HepG2 (cell line): ENCODE measurements around the gene MFAP5. TPM values are rescaled to one million over a fixed set of nuclear protein-coding genes. Genes with fewer than 3 reads are reported as not detected.

Experiments used
- ATAC-seq: fragments of 200-7000 bp; cut with Tn5 transposase; 3 replicates; pipeline ENCODE4 v1.9.1; 2020; ENCODE audit warnings: mild to moderate bottlenecking, moderate library complexity
- BruUV-seq: library from RNA; stranded (reverse); fragments of 400-500 nt; replicated peaks from 2 replicates; lab custom pipeline; 2021; lab: Mats Ljungman, UMichigan
- CTCF ChIA-PET: fragments of 300-600 bp; formaldehyde crosslinking; extraction: SDS; loops from one replicate; lab custom pipeline; 2021; ENCODE audit warnings: low total read pairs, inconsistent platforms, low intra/inter-chr PET ratio; lab: Yijun Ruan, JAX
- POLR2A ChIA-PET: fragments of 350-600 bp; sonication (Branson Sonifier 250); formaldehyde crosslinking; loops from one replicate; lab custom pipeline; 2020; ENCODE audit warnings: antibody characterized with exemption, inconsistent platforms; lab: Yijun Ruan, JAX
- DNase-seq: peaks from one replicate; pipeline ENCODE4 v3.0.0-alpha.2; 2015; ENCODE audit warnings: low spot score
- FAIRE-seq: peaks from 3 replicates; lab custom pipeline; 2011; peaks lifted over from hg19 to GRCh38; lab: Jason Lieb, UNC
- H2AFZ ChIP-seq: one replicate; pipeline ENCODE4 v1.6.1; 2011; ENCODE audit warnings: low read length, inconsistent platforms
- H3K27ac ChIP-seq: fragments of 300-600 bp; 3 replicates; pipeline ENCODE4 v1.8.0; 2011; ENCODE audit warnings: mixed run types, mild to moderate bottlenecking, mixed read lengths, low read length, inconsistent platforms; ENCODE audit not compliant: insufficient read depth; ENCODE audit errors: extremely low read length
- H3K27me3 ChIP-seq, 2 experiments: fragments of 200-600 bp in 1 of 2; 2 replicates in 1 of 2; 3 replicates in 1 of 2; pipeline versions ENCODE4 v1.6.0 to v1.8.0; 2011; ENCODE audit warnings: low read length in 2 of 2, mild to moderate bottlenecking in 2 of 2, moderate library complexity in 2 of 2, inconsistent platforms in 1 of 2; ENCODE audit not compliant: insufficient read depth in 2 of 2, control insufficient read depth in 1 of 2
- H3K36me3 ChIP-seq, 2 experiments: fragments of 200-600 bp in 1 of 2; replicated peaks in 1 of 2; 2 replicates in 1 of 2; 3 replicates in 1 of 2; pipeline versions ENCODE4 v1.5.1 to v1.8.0; 2011; ENCODE audit warnings: low read length in 2 of 2, inconsistent platforms in 1 of 2; ENCODE audit not compliant: insufficient read depth in 2 of 2, control insufficient read depth in 1 of 2
- H3K4me1 ChIP-seq: 2 replicates; pipeline ENCODE4 v1.5.1; 2012; ENCODE audit warnings: low read length, inconsistent platforms; ENCODE audit not compliant: insufficient read depth
- H3K4me2 ChIP-seq: 2 replicates; pipeline ENCODE4 v1.6.0; 2011; ENCODE audit warnings: low read depth, low read length, inconsistent platforms
- H3K4me3 ChIP-seq, 3 experiments: fragments of 200-600 bp in 1 of 3; sonication (generic), shearing (Covaris generic) in 1 of 3; replicated peaks in 1 of 3; 2 replicates each; pipeline ENCODE4 v1.5.1; 2011 to 2016; ENCODE audit warnings: low read length in 3 of 3, inconsistent platforms in 2 of 3, low read depth in 2 of 3, mild to moderate bottlenecking in 2 of 3, control low read depth in 1 of 3, mixed read lengths in 1 of 3; ENCODE audit not compliant: insufficient read depth in 1 of 3
- H3K79me2 ChIP-seq: one replicate; pipeline ENCODE4 v1.6.1; 2011; ENCODE audit warnings: low read length, inconsistent platforms; ENCODE audit not compliant: insufficient read depth
- H3K9ac ChIP-seq: 2 replicates; pipeline ENCODE4 v1.6.0; 2011; ENCODE audit warnings: mild to moderate bottlenecking, low read depth, low read length, inconsistent platforms; ENCODE audit not compliant: insufficient read depth
- H3K9me3 ChIP-seq: 2 replicates; pipeline ENCODE4 v1.5.1; 2012; ENCODE audit warnings: mild to moderate bottlenecking, low read length
- H4K20me1 ChIP-seq: 2 replicates; pipeline ENCODE4 v1.6.0; 2011; ENCODE audit warnings: inconsistent platforms, mild to moderate bottlenecking, low read length, moderate library complexity; ENCODE audit not compliant: insufficient read depth
- KDM3A ChIP-seq: IDR thresholded peaks from 2 replicates; pipeline ENCODE4 v1.6.1; 2018; ENCODE audit warnings: low read depth, missing compliant biosample characterization
- MYC ChIP-seq: sonication (generic); formaldehyde crosslinking; IDR thresholded peaks from 2 replicates; pipeline ENCODE4 v1.9.0; 2021; ENCODE audit warnings: missing genetic modification reagents, borderline replicate concordance
- NR2F2 ChIP-seq: IDR thresholded peaks from 2 replicates; pipeline ENCODE4 v1.6.1; 2012; ENCODE audit warnings: low read depth, inconsistent platforms, borderline replicate concordance
- RARA ChIP-seq: IDR thresholded peaks from 2 replicates; pipeline ENCODE4 v1.6.1; 2016; ENCODE audit warnings: missing genetic modification reagents, missing compliant biosample characterization
- SAFB2 ChIP-seq: sonication (generic); formaldehyde crosslinking; IDR thresholded peaks from 2 replicates; pipeline ENCODE4 v1.5.1; 2020; ENCODE audit warnings: missing genetic modification reagents, low read depth, mild to moderate bottlenecking, borderline replicate concordance
- SP4 ChIP-seq: sonication (generic); formaldehyde crosslinking; IDR thresholded peaks from 2 replicates; pipeline ENCODE4 v1.8.1; 2023; ENCODE audit warnings: mild to moderate bottlenecking, missing genetic modification reagents
- TOE1 ChIP-seq: sonication (generic); formaldehyde crosslinking; IDR thresholded peaks from 2 replicates; pipeline ENCODE4 v1.4.0; 2020; ENCODE audit warnings: mild to moderate bottlenecking, missing genetic modification reagents
- ZIK1 ChIP-seq: sonication (generic); formaldehyde crosslinking; IDR thresholded peaks from 2 replicates; pipeline ENCODE4 v1.5.0; 2020; ENCODE audit warnings: mild to moderate bottlenecking, low read depth, missing genetic modification reagents, borderline replicate concordance
- ZNF33B ChIP-seq: sonication (generic); formaldehyde crosslinking; IDR thresholded peaks from 2 replicates; pipeline ENCODE4 v1.5.1; 2020; ENCODE audit warnings: mild to moderate bottlenecking, missing genetic modification reagents
- ZNF607 ChIP-seq: sonication (generic); formaldehyde crosslinking; IDR thresholded peaks from 2 replicates; pipeline ENCODE4 v1.5.1; 2020; ENCODE audit warnings: missing genetic modification reagents, mild to moderate bottlenecking, borderline replicate concordance
- WGBS: methylation state at CpG from one replicate; pipeline ENCODE4 v1.1.6; 2017; ENCODE audit warnings: low lambda C conversion rate; 5-methylcytosine and 5-hydroxymethylcytosine counted together
- in situ Hi-C: cut with HindIII; loops from 2 replicates; pipeline ENCODE4 v1.10.0; 2017; ENCODE audit warnings: low pct_unique_long_range_greater_than_20kb; ENCODE audit not compliant: extremely low pct_ligation_motif_present
- intact Hi-C: fragments of 100-400 bp; cut with micrococcal nuclease; formaldehyde crosslinking; loops from one replicate; pipeline ENCODE4 v1.10.0; 2022; ENCODE audit not compliant: unreplicated experiment
- polyA plus RNA-seq, 8 experiments: library from polyadenylated mRNA; depleted of rRNA in 3 of 8; stranded (reverse) in 7 of 8; unstranded in 1 of 8; fragments of >200 nt; fragmentation: Illumina TruSeq in 4 of 8; extraction: Trizol in 4 of 8; gene quantifications; 2 replicates each; pipeline versions ENCODE4 v1.2.1 to v1.2.3, GENCODE V29; 2011 to 2016; ENCODE audit warnings: low read depth in 4 of 8, missing spikeins in 1 of 8, mixed read lengths in 1 of 8; ENCODE audit not compliant: insufficient read depth in 1 of 8
- total RNA-seq, 5 experiments: library from RNA; depleted of rRNA; stranded (reverse); fragments of >200 nt; fragmentation: Illumina TruSeq; extraction: Trizol; gene quantifications; 2 replicates each; pipeline ENCODE4 v1.2.3, GENCODE V29; 2016; ENCODE audit warnings: low read depth in 1 of 5
- TF ChIP-seq, protein P1 (sequence below): sonication (generic); formaldehyde crosslinking; IDR thresholded peaks from 2 replicates; pipeline ENCODE4 v1.4.0; 2020; ENCODE audit warnings: mild to moderate bottlenecking, missing genetic modification reagents
- TF ChIP-seq, protein P2 (sequence below): sonication (generic); formaldehyde crosslinking; IDR thresholded peaks from 2 replicates; pipeline ENCODE4 v1.8.1; 2023; ENCODE audit warnings: missing genetic modification reagents, inconsistent platforms, borderline replicate concordance

Gene MFAP5
- total and polyA plus RNA-seq, 2 of the 13 experiments (the other 11 are each of a cell fraction or from before 2014, with no cell fraction given) = 0.07 TPM; not detected in 1

DNA sequence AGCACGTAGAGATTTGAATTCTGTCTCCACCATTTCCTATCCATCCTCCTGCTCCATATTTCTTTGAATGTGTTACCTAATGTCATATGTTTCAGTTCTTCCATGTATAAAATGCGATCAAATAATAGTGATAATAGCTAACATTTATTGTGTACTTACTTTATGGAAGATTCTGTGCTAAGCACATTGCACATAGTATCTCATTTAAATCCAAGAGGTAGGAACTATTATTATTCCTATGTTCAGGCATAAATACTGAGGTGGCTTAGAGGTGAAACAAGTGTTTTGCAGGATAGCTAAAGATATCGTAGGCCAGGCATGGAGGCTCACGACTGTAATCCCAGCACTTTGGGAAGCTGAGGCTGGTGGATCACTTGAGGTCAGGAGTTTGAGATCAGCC, 32.5 kb downstream of the MFAP5 start (continued):
- TF ChIP-seq, protein P1, sequence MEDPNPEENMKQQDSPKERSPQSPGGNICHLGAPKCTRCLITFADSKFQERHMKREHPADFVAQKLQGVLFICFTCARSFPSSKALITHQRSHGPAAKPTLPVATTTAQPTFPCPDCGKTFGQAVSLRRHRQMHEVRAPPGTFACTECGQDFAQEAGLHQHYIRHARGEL (CRISPR knock-in tag) = no peak
- no peak for TF ChIP-seq TOE1
- TF ChIP-seq SAFB2 = no peak
- TF ChIP-seq RARA = no peak
- no peak for TF ChIP-seq SP4

DNA sequence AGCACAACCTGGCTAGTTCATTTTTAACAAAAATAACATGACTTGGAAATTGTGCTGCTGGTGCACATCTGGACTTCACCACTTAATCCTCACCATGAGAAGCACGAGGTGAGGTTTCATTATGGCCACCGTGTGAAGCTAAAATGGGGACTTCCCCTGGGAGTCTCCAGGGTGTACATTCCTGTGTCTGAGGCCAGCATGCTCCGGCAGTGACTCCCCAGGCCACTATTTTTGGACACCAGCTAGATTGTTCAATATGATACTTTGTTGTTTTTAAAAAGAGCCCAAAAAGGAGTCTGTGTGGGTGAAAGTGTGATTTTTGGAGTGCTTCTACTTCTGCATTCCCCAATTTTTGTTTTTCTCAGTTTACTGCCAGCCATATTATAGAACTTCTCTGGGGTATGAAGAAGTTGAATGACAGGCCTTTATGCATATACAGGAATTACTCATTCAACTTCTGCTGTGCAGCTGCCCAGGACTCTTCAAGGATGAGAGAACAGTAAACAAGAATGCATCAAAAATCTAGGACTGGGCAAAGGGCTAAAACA, 33.1 kb downstream of the MFAP5 start:
- Histone ChIP-seq H2AFZ (no peak overlapping the region), H3K4me2 (no peak overlapping the region), H3K79me2 (no peaks in the 10 kb centered on the region), H3K36me3 (no peaks in the 10 kb centered on the region), H3K4me3 (no peak overlapping the region), H3K27ac (no peak overlapping the region), H4K20me1 (no peaks in the 10 kb centered on the region), H3K9me3 (no peaks in the 10 kb centered on the region), H3K4me1 (no peaks in the 10 kb centered on the region), H3K9ac (no peak overlapping the region), H3K27me3 (no peaks in the 10 kb centered on the region; a peak in 1 of 5 replicates)
- ATAC-seq (no peak), FAIRE-seq (no peak), DNase-seq (no peak)
- CTCF ChIA-PET = no interaction called here
- intact Hi-C loops = no loop called here
- 0% methylated on average over 3 of the region's 3 CpGs for WGBS
- POLR2A ChIA-PET = no interaction called here
- in situ Hi-C loops = no loop called here
- TF ChIP-seq ZIK1 (CRISPR knock-in tag) (no peak), ZNF607 (no peak), SP4 (no peak), MYC (CRISPR knock-in tag) (no peak), KDM3A (CRISPR knock-in tag) (no peak), NR2F2 (no peak), ZNF33B (CRISPR knock-in tag) (no peak)
- TF ChIP-seq, protein P2, sequence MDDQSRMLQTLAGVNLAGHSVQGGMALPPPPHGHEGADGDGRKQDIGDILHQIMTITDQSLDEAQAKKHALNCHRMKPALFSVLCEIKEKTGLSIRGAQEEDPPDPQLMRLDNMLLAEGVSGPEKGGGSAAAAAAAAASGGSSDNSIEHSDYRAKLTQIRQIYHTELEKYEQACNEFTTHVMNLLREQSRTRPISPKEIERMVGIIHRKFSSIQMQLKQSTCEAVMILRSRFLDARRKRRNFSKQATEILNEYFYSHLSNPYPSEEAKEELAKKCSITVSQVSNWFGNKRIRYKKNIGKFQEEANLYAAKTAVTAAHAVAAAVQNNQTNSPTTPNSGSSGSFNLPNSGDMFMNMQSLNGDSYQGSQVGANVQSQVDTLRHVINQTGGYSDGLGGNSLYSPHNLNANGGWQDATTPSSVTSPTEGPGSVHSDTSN (CRISPR knock-in tag) = no peak
- BruUV-seq = no TSS peak
